ENCODE results near the gene OR6N1. TPM values are rescaled to one million over a fixed set of nuclear protein-coding genes. Genes with fewer than 3 reads are reported as not detected.

The OR6N1 gene
- total and polyA plus RNA-seq, 2 donors (not counting 3 experiments of a cell fraction or from before 2014, with no cell fraction given) = not detected

GRCh38 chr1:158806916-158807536, 35.0 kb upstream of the OR6N1 start:
- no peak for DNase-seq (ENCODE audit: low read depth, low spot score)
- Histone ChIP-seq H3K4me3 (replicated peaks in 1 of 3; ENCODE audit: insufficient read depth in 1 of 3, low read depth in 1 of 3, low read length in 3 of 3) (no peak overlapping the region), H3K4me1 (ENCODE audit: control insufficient read depth, extremely low read depth, insufficient read depth, low read length) (no peaks in the 10 kb centered on the region), H2AFZ (ENCODE audit: low read depth, low read length) (no peak overlapping the region), H3K27ac (ENCODE audit: insufficient read depth, low read depth, low read length) (no peak overlapping the region), H3K27me3 (ENCODE audit: control insufficient read depth in 2 of 2, insufficient read depth in 2 of 2, low read length in 2 of 2) (no peaks in the 10 kb centered on the region), H3K4me2 (ENCODE audit: insufficient read depth, low read length) (no peak overlapping the region), H3K9me3 (replicated peaks; ENCODE audit: control insufficient read depth, insufficient read depth, low read length) (no peaks in the 10 kb centered on the region), H3K36me3 (ENCODE audit: control insufficient read depth in 2 of 2, extremely low read depth in 1 of 2, insufficient read depth in 2 of 2, low read length in 2 of 2) (no peaks in the 10 kb centered on the region), H3K9ac (replicated peaks; ENCODE audit: extremely low read depth, insufficient read depth, low read length) (no peak overlapping the region), H3K79me2 (ENCODE audit: control insufficient read depth, insufficient read depth, low read length) (no peaks in the 10 kb centered on the region), H3K9me1 (replicated peaks; ENCODE audit: control insufficient read depth, extremely low read depth, insufficient read depth, low read length) (no peaks in the 10 kb centered on the region), H4K20me1 (replicated peaks; ENCODE audit: control insufficient read depth, extremely low read depth, insufficient read depth, low read length) (no peaks in the 10 kb centered on the region)
- ChIA-PET CTCF (no interaction called here), POLR2A (no interaction called here)
- FAIRE-seq = no peak
- TF ChIP-seq GATA2 (IDR thresholded peaks at IDR 0.05; ENCODE audit: insufficient read depth, insufficient read length, low read depth, low read length) (no peak), POLR2AphosphoS5 (IDR thresholded peaks at IDR 0.05; ENCODE audit: insufficient read depth, low read depth, low read length) (no peak), JUN (IDR thresholded peaks at IDR 0.05; ENCODE audit: borderline replicate concordance, insufficient read depth, insufficient read length, low read depth) (no peak), EZH2 (IDR thresholded peaks at IDR 0.05; ENCODE audit: borderline replicate concordance, low read depth, low read length, severe bottlenecking) (no peak), MAX (IDR thresholded peaks at IDR 0.05; ENCODE audit: insufficient read depth, insufficient read length) (no peak), MYC (IDR thresholded peaks at IDR 0.05; ENCODE audit: low read depth, low read length) (no peak), POLR2A (IDR thresholded peaks at IDR 0.05; ENCODE audit: low read depth, low read length) (no peak), FOS (IDR thresholded peaks at IDR 0.05; ENCODE audit: borderline replicate concordance, insufficient read depth, low read length) (no peak)
- TF ChIP-seq, protein P1, sequence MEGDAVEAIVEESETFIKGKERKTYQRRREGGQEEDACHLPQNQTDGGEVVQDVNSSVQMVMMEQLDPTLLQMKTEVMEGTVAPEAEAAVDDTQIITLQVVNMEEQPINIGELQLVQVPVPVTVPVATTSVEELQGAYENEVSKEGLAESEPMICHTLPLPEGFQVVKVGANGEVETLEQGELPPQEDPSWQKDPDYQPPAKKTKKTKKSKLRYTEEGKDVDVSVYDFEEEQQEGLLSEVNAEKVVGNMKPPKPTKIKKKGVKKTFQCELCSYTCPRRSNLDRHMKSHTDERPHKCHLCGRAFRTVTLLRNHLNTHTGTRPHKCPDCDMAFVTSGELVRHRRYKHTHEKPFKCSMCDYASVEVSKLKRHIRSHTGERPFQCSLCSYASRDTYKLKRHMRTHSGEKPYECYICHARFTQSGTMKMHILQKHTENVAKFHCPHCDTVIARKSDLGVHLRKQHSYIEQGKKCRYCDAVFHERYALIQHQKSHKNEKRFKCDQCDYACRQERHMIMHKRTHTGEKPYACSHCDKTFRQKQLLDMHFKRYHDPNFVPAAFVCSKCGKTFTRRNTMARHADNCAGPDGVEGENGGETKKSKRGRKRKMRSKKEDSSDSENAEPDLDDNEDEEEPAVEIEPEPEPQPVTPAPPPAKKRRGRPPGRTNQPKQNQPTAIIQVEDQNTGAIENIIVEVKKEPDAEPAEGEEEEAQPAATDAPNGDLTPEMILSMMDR (IDR thresholded peaks at IDR 0.05; ENCODE audit: extremely low read depth in 1 of 2, insufficient read depth in 1 of 2, low read depth in 1 of 2, low read length in 2 of 2) = no peak
- intact Hi-C loops (cut with micrococcal nuclease) = no loop called here
- BruUV-seq (replicated peaks) = no TSS peak
- dilution Hi-C loops (cut with MboI; ENCODE audit: extremely low pct_ligation_motif_present, low sequenced_read_pairs) = no loop called here

Measured in endothelial cell of umbilical vein (primary cell).